ENCODE data around the gene ENPP1.

ENPP1 gene

GRCh38 chr6:131929976-131930375 is 122.2 kb downstream of the ENPP1 start:
- Histone ChIP-seq H3K27ac (ENCODE audit: low read depth, low read length) (no peak overlapping the region), H3K9me2 (replicated peaks; ENCODE audit: control insufficient read depth, low read length) (no peaks in the 10 kb centered on the region), H3K36me3 (ENCODE audit: control insufficient read depth, low read length) (no peaks in the 10 kb centered on the region), H3K9me3 (ENCODE audit: control insufficient read depth, insufficient read depth, low read length) (no peaks in the 10 kb centered on the region), H4K20me1 (ENCODE audit: control insufficient read depth, insufficient read depth, low read depth, low read length) (no peaks in the 10 kb centered on the region), H3K4me2 (ENCODE audit: low read length) (no peak overlapping the region), H3K4me3 (ENCODE audit: low read length) (no peak overlapping the region), H3K79me2 (ENCODE audit: control insufficient read depth, low read length) (no peaks in the 10 kb centered on the region), H3F3A (ENCODE audit: control insufficient read depth, insufficient read depth) (no peaks in the 10 kb centered on the region), H3K4me1 (ENCODE audit: control insufficient read depth, low read length) (no peaks in the 10 kb centered on the region), H3K27me3 (ENCODE audit: control insufficient read depth, low read length) (no peaks in the 10 kb centered on the region)
- no peak for TF ChIP-seq CTCF (IDR thresholded peaks at IDR 0.05; ENCODE audit: low read depth, low read length, poor library complexity, severe bottlenecking)
- no peak for TF ChIP-seq EZH2phosphoT487 (IDR thresholded peaks at IDR 0.05; ENCODE audit: borderline replicate concordance, low read length)

GRCh38 chr6:131931063-131931750 is 123.4 kb downstream of the ENPP1 start:
- H3K9me2 ChIP-seq (replicated peaks; ENCODE audit: control insufficient read depth, low read length) = no peaks in the 10 kb centered on the region
- H3K27me3 ChIP-seq (ENCODE audit: control insufficient read depth, low read length) = no peaks in the 10 kb centered on the region
- no peaks in the 10 kb centered on the region for H3K4me1 ChIP-seq (ENCODE audit: control insufficient read depth, low read length)
- no peak overlapping the region for H3K27ac ChIP-seq (ENCODE audit: low read depth, low read length)
- no peaks in the 10 kb centered on the region for H3K9me3 ChIP-seq (ENCODE audit: control insufficient read depth, insufficient read depth, low read length)
- no peak overlapping the region for H3K4me2 ChIP-seq (ENCODE audit: low read length)
- no peak overlapping the region for H3K4me3 ChIP-seq (ENCODE audit: low read length)
- H4K20me1 ChIP-seq (ENCODE audit: control insufficient read depth, insufficient read depth, low read depth, low read length) = no peaks in the 10 kb centered on the region
- TF ChIP-seq EZH2phosphoT487 (IDR thresholded peaks at IDR 0.05; ENCODE audit: borderline replicate concordance, low read length) = no peak
- no peak for TF ChIP-seq CTCF (IDR thresholded peaks at IDR 0.05; ENCODE audit: low read depth, low read length, poor library complexity, severe bottlenecking)
- H3K79me2 ChIP-seq (ENCODE audit: control insufficient read depth, low read length) = no peaks in the 10 kb centered on the region
- H3K36me3 ChIP-seq (ENCODE audit: control insufficient read depth, low read length) = no peaks in the 10 kb centered on the region
- no peaks in the 10 kb centered on the region for H3F3A ChIP-seq (ENCODE audit: control insufficient read depth, insufficient read depth)

- no peaks in the 10 kb centered on the region for H3K9me3 ChIP-seq (ENCODE audit: control insufficient read depth, insufficient read depth, low read length)
- H4K20me1 ChIP-seq (ENCODE audit: control insufficient read depth, insufficient read depth, low read depth, low read length) = no peaks in the 10 kb centered on the region
- no peaks in the 10 kb centered on the region for H3K27me3 ChIP-seq (ENCODE audit: control insufficient read depth, low read length)
- no peaks in the 10 kb centered on the region for H3K9me2 ChIP-seq (replicated peaks; ENCODE audit: control insufficient read depth, low read length)
- H3K27ac ChIP-seq (ENCODE audit: low read depth, low read length) = no peak overlapping the region
- H3F3A ChIP-seq (ENCODE audit: control insufficient read depth, insufficient read depth) = no peaks in the 10 kb centered on the region
- no peaks in the 10 kb centered on the region for H3K36me3 ChIP-seq (ENCODE audit: control insufficient read depth, low read length)
- no peaks in the 10 kb centered on the region for H3K4me1 ChIP-seq (ENCODE audit: control insufficient read depth, low read length)
- no peaks in the 10 kb centered on the region for H3K79me2 ChIP-seq (ENCODE audit: control insufficient read depth, low read length)
- no peak overlapping the region for H3K4me2 ChIP-seq (ENCODE audit: low read length)
- H3K4me3 ChIP-seq (ENCODE audit: low read length) = no peak overlapping the region
- TF ChIP-seq EZH2phosphoT487 (IDR thresholded peaks at IDR 0.05; ENCODE audit: borderline replicate concordance, low read length) = no peak
- no peak for TF ChIP-seq CTCF (IDR thresholded peaks at IDR 0.05; ENCODE audit: low read depth, low read length, poor library complexity, severe bottlenecking)
Measured at GRCh38 chr6:131936156-131936555, 128.3 kb downstream of the ENPP1 start.

All from DOHH2 (cell line).